Measurements from ENCODE around the gene CD59.

GRCh38 chr11:33692541-33692940, 43.7 kb downstream of the CD59 start:
- TF ChIP-seq CTCF (IDR thresholded peaks at IDR 0.05; ENCODE audit: low read depth, low read length) (no peak), MAX (IDR thresholded peaks at IDR 0.05; ENCODE audit: low read depth, low read length) (no peak), POLR2A (IDR thresholded peaks at IDR 0.05; ENCODE audit: extremely low read depth, insufficient read length) (no peak)

All from NB4 (cell line).